HK-2 (cell line): ENCODE measurements around the gene CBARP.

Source experiments
- DNase-seq: peaks from one replicate; pipeline ENCODE4 v3.0.0-alpha.2; 2018; ENCODE audit not compliant: unreplicated experiment

CBARP gene

DNA sequence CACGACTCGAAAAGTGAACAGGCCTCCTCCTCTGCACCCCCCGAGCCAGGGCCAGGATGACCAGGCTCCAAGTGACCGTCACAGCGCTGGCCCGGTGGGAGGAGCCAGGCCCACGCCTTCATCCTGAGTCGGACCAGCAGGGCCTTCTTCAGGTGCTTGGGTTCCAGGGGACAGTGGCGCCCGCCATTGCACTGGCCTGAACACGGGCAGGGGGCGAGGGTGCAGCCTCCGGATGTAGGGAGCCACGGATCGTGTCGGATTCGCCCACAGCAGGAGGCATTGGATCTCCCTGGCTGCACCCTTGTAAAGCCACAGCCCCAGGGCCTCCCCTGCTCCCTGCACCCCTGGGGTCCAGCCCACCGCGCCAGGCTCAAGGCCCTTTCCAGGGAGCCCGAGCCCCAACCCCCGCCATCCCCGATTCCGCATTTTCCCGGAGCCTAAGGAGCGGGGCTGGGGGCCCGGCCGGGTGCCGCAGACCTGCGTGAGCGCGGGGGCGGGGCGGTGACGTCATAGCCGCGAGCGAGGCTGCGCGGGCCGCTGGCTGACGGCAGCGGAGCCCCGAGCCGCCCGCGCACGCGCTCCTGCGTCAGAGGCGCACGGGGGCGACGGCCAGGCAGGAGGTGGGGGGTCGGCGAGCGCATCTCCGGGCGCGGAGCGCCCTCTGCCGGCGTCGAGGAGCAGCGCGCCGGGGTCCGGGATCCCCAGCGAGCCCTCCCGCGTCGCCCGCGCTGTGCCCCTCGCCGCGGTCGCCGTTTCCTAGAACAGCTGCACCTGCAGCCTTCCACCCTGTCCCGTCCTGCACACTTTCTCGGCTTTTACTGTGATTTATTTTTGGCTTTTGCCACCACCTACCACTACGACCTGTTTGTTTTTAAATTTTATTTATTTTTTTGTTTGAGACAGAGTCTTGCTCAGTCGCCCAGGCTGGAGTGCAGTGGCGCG is 2.3 kb upstream of the CBARP start:
- DNase-seq, result peak; percentile 82

DNA sequence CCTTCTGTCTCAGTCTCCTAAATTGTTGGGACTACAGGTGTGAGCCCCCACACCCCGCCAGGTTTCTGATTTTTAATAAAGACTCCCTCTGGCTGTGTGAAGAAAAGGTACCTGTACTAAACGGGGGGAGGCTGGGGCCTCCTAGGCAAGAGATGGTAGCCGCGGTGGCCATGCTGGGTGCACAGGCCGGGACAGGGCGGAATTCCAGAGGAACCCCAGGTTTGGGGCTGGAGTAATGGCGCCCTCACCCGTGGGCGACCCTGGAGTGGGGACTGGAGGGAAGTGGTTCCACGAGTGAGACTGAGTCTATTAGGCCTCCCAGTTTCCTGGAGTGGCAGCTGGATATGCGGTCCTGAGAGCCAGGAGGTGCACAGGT is 1.6 kb upstream of the CBARP start:
- DNase-seq, result no peak

DNA sequence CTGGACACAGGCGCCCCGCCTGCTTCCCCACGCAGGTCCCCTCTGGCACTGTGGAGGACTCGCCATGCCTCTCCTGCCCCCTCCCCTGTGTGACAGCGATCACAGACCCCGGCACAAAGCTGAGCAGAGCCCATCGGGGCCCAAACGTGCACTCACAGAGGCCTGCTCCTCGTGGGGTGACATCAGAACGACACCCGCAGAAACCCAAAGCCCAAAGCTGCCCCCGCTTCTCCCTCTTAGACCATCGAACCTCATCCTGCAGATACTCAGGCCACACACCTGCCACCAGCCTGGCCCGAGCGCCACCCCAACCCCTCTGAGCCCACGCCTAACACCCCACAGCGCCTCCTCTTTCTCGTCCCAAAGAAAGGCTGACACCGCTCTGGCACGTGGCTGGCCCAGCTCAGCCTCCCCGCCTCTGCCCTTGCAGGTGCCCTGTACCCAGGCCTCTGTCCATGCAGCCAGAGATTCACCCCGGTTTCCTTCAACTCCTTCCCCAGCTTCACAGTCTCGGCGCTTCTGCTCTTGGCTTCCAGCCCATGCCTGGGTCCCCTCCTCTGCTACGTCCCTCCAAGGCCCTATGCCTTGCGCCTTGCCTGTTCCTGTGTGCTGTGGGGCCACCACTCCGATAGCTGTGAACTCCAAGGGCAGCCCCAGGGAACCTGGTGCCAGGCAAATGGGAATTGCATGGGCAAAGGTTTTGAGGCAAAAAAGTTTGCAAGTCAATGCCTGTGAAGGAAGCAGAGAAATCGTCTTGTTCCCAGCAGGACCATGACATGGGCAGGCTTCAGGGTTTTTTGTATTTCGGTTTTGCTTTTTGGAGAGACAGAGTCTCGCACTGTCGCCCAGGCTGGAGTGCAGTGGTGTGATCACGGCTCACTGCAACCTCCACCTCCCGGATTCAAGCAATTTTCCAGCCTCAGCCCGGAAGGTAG is 831 bp upstream of the CBARP start:
- no peak for DNase-seq

DNA sequence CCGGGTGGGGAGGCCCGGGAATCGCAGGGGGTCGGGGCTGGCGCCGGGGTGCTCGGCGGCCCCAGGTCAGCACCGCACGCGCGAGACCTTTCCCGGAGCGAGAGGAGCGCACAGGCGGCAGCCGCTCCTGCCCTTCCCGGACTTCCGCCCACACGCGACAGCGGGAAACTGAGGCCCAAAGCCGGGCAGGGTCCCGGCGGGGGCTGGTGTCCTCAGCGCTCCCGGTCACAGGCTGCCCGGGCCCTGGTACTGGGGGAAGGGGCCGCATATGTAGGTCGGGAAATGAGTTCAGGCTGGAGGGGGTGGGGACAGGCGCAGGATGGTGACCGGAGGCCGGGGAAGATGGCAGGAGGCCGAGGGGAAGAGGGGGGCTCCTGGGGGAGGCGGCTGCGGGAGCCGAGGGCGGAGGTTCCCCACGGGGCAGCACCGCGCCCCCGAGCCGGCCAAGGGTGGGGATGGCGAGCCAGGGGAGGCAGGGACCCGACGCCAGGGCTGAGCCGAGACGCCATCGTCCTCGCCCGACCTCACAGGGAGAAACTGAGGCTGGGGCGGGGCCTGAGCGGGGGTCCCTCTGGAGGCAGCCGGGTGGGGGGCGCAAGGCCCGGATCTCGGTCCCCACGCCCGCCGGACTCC is 662 bp downstream of the CBARP start:
- no peak for DNase-seq

DNA sequence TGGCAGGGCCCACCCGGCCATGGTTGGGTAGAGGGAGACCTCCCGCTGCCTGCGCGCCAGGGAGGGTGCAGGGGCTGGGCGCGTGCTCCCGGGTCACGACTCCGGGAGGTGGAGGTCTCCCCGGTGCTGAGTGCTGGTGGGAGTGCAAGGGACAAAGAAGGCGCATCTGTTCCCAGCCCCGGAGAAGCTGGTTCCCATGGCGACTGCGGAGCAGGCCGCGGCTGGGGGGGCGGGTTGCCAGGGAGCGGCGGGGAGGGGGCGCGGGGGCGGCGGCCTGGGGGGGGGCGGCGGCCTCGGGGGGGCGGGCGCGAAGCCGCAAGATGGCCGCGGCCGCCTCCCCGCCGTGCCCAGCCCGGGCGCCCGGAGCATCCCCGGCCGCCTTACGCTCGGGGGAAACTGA is 1.2 kb downstream of the CBARP start:
- DNase-seq, result no peak

DNA sequence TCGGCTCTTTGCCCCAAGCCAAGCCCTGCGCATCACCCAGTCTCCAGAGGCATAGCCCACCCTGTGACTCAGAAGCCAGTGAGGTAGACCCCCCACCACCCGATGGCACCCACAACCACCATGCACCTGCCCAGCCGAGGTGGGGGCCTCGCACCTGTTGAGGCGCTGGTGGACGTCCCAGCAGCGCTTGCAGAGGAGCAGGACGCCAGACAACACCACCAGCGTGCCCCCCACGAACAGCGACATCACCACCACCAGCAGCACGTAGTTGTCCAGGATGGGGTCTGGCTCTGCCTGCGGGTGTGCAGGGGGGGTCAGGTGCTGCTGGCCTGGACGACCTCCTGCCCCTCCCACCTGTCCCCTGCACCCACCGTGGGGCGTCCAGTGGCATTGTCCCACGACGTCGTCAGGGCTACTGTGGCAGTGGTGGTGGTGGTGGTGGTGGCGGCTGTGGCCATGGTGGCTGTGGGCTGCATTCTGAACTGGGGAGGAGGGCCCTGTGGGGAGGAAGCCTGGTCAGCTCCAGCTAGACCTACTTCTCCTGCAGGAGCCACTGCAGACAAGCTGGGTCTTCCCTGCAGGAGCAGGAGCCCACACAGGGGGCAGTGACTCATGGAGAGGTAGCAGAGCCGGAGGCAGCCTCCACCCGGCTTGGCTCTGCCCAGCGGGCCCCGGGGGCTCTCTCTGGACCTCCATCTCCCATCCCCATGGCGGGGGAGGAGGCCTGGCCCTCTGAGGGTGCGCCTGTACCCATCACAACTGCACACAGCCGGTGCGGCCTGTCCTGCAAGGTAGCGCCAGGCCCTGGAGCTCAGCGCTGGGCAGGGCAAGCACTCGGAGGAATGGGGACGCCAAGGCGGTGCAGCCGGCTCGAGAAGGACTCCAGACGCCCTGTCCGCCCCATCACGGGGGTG is 1.9 kb downstream of the CBARP start:
- DNase-seq, result no peak

DNA sequence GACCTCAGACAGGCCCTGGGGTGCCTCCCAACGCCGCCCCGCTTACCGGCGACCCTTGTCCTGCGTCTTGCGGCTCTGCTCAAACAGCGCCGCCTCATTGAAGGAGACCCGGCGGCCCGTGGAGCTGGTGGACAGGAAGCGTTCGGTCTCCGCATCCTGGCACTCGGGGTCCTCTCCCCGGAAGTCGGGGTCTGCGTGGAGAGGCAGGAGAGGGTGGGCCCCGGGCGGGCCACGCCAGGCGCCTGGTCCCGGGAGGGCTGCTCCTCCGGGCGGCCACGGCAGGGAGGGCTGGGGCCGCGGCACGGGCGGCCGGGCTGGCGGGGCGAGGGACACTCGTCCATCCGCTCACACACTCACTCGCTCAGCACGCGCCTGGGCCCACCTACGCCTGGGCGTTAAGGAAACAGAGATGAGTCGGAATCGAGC is 2.8 kb downstream of the CBARP start:
- DNase-seq, result no peak

DNA sequence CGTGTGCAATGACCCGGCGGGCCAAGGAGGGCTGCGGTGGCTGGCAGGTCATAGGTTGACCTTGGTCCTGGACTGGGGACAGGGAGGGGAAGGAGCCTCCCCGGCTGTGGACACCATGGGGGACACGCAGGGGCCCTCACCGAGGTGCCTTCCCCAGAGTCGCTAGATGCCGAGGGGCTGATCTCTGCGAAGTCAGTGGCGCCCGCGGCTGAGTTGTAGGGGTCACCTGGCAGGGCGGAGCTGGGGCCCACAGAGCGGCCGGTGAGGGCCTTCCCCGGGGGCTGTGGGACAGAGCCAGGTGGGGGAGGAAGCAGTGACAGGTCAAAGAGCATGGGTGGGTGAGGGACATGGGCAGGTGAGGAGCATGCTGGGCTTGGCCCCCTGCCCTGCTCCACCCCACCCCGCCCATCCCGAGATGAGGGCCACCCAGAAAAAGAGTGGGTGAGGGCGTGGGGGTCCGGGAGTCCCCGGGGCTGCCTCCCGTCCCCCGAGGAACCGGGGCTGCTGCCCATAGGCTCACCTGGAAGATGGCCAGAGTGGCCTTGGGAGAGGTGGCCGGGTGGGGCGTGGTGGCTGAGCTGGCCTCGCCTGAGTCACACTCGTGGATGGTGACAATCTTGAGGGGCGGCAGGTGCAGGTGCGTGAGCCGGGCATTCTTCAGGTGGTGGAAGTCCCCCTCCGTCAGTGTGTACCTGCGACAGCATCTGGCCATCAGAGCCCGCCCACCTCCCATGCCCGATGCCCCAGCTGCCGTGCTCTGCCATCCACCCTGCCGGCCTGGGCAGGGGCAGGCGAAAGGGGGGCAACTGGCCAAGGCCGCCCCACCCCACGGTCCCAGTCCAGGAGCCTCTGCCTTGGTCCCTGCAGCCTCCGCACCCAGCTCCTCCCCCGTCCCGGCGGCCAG is 3.5 kb downstream of the CBARP start:
- DNase-seq, result no peak

DNA sequence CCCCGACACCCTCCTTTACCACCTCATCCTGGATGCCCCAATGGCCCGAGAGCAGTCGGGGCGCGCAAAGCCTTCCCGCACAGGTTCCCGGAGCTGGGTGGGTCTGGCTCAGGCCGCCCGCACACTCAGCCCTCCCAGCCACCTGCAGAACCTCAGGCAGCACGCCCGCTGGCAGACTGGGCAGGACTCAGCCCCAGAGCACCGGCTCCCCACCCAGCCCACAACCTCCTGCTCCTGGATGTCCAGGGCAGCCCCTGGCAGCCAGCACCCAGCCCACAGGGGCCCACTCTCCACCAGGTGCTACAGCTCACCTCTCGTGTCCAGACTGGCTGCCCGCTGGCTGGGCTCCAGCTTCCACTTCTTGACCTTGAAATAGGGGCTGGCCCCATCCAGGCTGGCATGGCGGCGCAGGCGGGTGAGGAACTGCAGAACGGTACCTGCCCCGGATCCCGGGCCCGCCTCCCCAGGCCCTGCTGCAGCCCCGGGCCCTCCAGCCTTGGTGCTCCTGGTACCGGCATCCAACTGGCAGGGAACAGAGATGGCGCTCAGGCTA is 4.6 kb downstream of the CBARP start:
- DNase-seq, result no peak

DNA sequence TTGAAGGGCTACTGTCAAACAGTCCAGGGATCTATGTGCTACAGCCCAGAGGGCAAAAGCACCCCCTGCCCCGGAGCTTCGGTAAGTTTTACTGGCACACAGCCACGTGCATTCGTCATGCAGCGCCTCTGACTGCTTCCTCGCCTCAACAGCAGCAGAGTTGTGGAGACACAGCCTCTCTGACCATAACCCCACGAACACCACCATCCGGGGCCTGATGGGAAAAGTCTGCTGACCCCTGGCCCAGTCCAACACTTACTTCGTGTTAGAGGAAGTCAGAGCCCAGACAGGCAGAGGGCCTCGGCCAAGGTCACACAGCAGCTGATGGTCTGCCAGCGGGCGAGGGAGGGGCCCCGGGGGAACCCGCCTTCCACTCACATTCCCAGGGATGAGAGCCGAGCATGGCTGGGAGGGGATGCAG is 5.1 kb downstream of the CBARP start:
- no peak for DNase-seq

DNA sequence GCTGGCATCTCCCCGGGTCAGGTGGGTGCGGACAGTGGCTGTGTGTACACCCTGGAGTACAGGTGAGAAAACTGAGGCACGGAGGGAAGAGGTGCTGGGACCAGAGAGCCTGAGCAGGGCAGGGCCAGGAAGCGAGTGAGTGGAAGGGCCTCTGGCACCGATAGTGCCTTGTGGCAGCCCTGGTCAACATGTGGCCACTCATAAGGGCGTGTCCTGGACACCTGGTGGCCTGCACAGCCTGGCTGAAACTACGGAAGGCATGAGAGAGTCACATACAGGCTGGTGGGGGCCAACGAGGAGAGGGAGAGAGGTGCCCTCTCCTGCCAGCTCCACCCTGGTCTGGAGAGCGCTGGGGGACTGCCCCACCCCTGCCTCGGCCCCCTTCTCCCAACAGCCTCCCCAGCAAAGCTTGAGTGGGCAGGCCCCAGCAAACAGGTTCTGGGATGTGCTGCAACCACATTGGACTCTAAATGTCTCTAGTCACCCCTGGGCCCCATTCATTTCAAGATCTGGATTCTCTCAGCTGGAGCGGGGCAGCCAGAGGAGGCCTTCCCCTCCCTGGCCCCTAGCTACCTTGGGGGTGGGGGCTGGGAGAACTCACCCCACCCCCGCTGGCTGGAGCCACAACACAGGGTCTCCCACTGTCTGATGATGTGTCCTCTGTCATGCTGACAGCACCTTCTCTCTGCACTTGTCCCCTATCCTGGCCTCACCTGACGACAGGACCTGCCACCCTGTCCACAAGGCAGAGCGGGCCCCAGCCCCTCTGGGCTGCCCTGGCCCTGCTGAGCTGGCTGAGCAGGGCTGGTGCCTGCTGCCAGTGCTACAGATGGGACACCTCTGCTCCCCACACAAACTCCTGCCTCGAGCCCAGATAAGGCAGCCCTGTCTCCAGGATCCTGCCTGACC is 5.8 kb downstream of the CBARP start:
- DNase-seq, result no peak

DNA sequence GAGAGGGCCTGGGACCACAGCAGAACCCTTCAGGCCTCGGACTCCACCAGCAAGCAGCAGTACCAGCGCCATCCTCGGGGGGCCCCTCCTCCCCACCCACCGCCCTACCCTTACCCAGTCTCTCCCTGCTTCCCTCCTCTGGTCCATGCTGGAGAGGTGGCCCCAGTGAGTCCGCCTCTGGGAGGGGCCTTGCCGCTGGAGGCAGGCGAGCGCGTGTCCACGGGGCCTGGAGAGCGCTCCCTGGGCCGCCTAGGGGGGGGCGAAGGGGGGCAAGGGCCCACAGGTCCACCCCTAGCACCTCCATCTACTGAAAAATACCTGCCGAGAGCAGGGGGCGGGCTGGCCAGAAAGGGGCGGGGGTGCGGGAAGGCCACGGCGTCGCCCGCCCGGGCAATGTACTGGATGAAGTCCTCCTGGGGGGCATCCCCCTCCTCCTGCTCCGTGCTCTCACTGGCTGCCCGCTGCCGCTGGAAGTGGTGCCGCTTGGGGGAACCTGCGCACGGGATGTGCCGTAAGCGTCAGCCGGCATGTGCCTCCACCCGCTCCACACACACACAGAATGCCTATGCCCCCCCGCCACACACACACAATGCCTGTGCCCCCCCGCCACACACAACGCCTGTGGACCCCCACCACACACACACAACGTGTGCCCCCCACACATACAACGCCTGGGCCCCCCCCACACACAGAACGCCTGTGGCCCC is 6.9 kb downstream of the CBARP start:
- no peak for DNase-seq

DNA sequence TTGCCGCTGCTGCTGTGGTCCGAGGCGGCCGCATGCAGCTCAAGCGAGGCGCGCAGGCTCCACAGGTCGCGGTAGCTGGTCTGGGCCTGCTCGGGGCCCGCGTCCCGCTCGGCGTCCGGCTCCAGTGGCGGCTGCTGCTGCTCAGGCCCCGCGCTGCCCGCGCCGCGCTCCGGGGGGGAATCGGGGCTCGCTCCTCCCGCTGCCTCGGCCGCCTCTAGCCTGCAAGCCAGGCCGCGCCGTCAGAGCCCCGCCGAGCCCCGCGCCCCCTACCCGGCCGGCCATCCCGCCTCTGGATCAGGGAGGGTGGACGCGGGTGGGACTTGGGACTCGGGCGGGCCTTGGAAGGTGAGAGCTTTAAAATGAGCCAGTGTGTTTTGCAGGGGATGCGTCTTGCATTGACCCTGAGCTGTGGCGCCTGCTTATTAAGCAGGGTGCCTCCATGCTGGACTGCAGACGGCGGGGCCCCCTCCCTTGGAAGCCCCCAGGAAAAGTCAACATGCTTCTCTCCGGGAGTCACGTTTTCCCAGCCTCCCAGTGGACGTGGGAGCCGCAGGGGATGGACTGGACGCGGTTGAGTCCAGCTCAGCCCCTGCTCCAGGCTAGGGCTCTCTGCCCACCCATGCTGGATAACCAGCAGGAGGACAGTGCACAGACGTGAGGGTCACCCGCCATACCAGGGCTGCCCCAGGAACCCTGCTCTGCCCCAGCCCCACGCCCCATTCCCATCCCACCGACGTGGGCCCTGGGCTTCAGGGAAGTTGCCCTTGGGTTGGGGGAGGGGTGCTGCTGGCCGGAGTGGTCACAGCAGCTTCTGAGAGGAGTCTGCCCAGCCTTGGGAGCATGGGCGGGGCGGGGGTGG is 7.7 kb downstream of the CBARP start:
- DNase-seq, result no peak

DNA sequence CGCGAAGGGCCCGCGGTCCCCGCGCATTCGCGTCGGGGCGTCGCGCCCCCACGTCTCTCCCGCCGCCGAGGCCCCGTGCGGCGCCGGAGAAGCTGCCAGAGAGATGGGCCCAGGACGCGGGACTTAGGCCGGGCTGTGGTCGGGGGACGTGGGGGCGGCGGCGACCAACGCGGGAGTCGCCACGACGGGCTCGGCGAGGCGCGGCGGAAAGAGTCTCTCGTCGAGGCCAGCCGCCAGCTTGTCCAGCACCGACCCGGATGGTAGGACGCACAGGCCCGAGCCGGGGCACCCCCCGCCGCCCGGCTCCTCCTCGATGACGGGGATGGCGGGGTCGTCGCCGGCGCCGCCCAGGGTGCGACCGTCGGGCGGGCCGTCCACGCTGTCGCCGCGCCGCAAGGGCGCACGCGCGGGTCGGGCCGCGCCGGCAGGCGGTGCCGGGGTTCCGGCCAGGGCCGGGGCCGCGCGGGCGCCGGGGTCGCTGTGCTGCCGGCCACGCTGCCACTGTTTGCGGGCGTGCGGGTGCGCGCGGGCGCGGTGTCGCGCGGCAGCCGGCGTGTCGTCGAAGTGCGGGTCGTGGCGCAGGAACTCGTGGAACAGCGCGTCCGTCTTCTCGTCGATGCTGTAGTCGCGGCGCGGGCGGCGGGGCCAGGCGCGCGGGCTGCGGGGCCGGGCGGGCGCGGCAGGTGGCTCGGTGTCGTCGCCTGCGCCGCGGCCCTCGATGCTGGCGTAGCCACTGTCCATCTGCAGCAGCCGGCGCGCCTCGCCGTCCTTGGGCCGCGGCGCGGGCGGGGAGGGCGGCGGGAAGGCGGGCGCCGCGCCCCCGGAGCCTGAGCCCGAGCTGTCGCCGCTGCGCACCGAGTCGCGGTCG is 8.5 kb downstream of the CBARP start:
- DNase-seq, result no peak

DNA sequence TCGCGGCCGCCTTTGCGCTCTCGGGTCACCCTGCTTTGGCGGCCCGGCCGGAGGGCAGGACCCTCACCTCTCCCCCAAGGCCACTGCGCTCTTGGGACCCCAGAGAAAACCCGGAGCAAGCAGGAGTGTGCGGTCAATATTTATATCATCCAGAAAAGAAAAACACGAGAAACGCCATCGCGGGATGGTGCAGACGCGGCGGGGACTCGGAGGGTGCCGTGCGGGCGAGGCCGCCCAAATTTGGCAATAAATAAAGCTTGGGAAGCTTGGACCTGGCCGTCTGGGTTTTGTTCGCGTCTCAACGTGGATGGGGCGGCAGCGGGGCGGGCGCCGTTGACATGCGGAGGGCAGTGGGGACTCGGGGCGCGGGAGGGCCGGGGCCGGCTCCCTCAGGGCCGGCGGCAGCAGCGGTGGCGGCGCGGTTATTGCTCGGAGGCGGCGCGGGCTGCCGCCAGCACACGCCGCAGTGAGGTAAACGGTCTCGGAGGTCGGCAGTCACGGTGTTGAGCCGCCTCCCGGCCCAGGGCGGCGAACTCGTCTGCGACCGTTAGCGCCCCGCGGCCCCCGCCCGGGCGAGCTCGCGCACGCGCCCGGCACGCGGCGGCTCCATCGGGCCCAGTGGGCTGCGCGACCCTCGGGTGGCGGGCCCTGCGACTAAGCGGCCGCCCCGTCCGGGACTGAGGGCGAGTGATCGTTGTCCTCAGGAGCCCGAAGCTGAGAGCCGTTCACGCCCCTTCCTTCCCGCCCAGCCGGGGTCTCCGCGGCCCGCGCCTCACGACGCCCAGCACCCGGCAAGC is 9.4 kb downstream of the CBARP start:
- DNase-seq, result no peak
